Fibroblast of lung (primary cell): ENCODE data around the gene ATF4. TPM values are rescaled to one million over a fixed set of nuclear protein-coding genes. Genes with fewer than 3 reads are reported as not detected.

Experiments
- DNase-seq, 2 donors: peaks; one replicate each; pipeline versions ENCODE4 v3.0.0 to v3.0.0-alpha.2; 2010; ENCODE audit warnings: low read depth in 2 of 2
- H2AFZ ChIP-seq: 2 replicates; pipeline ENCODE4 v1.5.1; 2012; ENCODE audit warnings: low read length, control low read depth, inconsistent platforms
- H3K27ac ChIP-seq: 2 replicates; pipeline ENCODE4 v1.5.1; 2011; ENCODE audit warnings: low read length, control low read depth; ENCODE audit not compliant: insufficient read depth
- H3K27me3 ChIP-seq: 2 replicates; pipeline ENCODE4 v1.5.1; 2011; ENCODE audit warnings: mild to moderate bottlenecking, low read length; ENCODE audit not compliant: control insufficient read depth, insufficient read depth
- H3K36me3 ChIP-seq: 2 replicates; pipeline ENCODE4 v1.5.1; 2011; ENCODE audit warnings: low read length; ENCODE audit not compliant: control insufficient read depth, insufficient read depth
- H3K4me1 ChIP-seq: 2 replicates; pipeline ENCODE4 v1.5.1; 2011; ENCODE audit warnings: low read length; ENCODE audit not compliant: control insufficient read depth, insufficient read depth; ENCODE audit errors: extremely low read depth
- H3K4me2 ChIP-seq: 2 replicates; pipeline ENCODE4 v1.5.1; 2011; ENCODE audit warnings: low read length, control low read depth; ENCODE audit not compliant: insufficient read depth; ENCODE audit errors: extremely low read depth
- H3K4me3 ChIP-seq, 4 experiments: fragments of 200-600 bp in 1 of 4; sonication (generic) in 1 of 4; replicated peaks in 1 of 4; 2 replicates each; pipeline ENCODE4 v1.5.1; 2011 to 2016; ENCODE audit warnings: low read length in 4 of 4, low read depth in 3 of 4, mild to moderate bottlenecking in 3 of 4, control low read depth in 2 of 4, inconsistent platforms in 1 of 4, mixed read lengths in 1 of 4; ENCODE audit not compliant: insufficient read depth in 1 of 4; ENCODE audit errors: control extremely low read depth in 1 of 4
- H3K79me2 ChIP-seq: 2 replicates; pipeline ENCODE4 v1.5.1; 2012; ENCODE audit warnings: mild to moderate bottlenecking, low read length, inconsistent platforms; ENCODE audit not compliant: control insufficient read depth, insufficient read depth
- H3K9ac ChIP-seq: 2 replicates; pipeline ENCODE4 v1.5.1; 2011; ENCODE audit warnings: mild to moderate bottlenecking, low read length, control low read depth; ENCODE audit not compliant: insufficient read depth
- H3K9me3 ChIP-seq: 2 replicates; pipeline ENCODE4 v1.5.1; 2012; ENCODE audit warnings: low read depth, low read length; ENCODE audit not compliant: control insufficient read depth, insufficient read depth
- H4K20me1 ChIP-seq: 2 replicates; pipeline ENCODE4 v1.5.1; 2011; ENCODE audit warnings: low read length; ENCODE audit not compliant: control insufficient read depth, insufficient read depth; ENCODE audit errors: extremely low read depth
- EZH2 ChIP-seq: IDR thresholded peaks from 2 replicates; pipeline ENCODE4 v1.5.1; 2012; ENCODE audit warnings: low read length, control low read depth, mild to moderate bottlenecking; ENCODE audit errors: missing control alignments
- polyA plus RNA-seq, 2 donors: library from polyadenylated mRNA; depleted of rRNA in 1 of 2; stranded (reverse) in 1 of 2; unstranded in 1 of 2; fragments of >200 nt; gene quantifications; 2 replicates each; pipeline ENCODE4 v1.2.1, GENCODE V29; 2011 to 2012; ENCODE audit warnings: missing spikeins in 1 of 2
- total RNA-seq: library from RNA; depleted of rRNA; stranded (reverse); fragments of >200 nt; gene quantifications from 2 replicates; pipeline ENCODE4 v1.2.1, GENCODE V29; 2014
- TF ChIP-seq, protein P1 (sequence below), 2 donors: IDR thresholded peaks in 1 of 2; conservative IDR thresholded peaks in 1 of 2; 1 replicate in 1 of 2; 2 replicates in 1 of 2; pipeline ENCODE4 v1.5.1; 2011 to 2012; ENCODE audit warnings: low read length in 2 of 2, control low read depth in 1 of 2, inconsistent platforms in 1 of 2, low read depth in 1 of 2, mild to moderate bottlenecking in 1 of 2

The ATF4 gene
- total and polyA plus RNA-seq, 2 donors (not counting 1 experiment from before 2014, with no cell fraction given) = 546 to 555 TPM

DNA sequence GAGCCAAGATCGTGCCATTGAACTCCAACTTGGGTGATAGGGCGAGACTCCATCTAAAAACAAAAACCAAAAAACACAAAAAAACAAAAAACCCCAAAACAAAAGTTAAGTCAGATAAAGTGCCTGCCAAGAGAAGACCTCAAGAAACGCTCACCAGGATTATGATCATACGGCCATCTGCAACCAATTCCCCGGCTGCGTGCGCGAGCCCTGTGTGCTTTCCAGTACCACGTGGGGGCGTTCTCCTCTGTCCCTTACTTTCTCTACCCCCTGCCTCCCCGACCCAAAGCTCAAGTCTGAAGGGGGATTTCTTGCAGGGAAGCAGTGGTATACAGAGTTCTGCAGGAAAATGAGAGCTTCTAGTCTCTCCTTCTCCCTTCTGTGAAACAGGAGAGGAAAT, 22.7 kb downstream of the ATF4 start:
- H3K36me3 ChIP-seq = no peaks in the 10 kb centered on the region
- H2AFZ ChIP-seq = no peak overlapping the region
- no peak overlapping the region for H3K27ac ChIP-seq
- no peak for DNase-seq
- H3K9ac ChIP-seq = no peak overlapping the region
- peaks cover 2% of the 10 kb centered on the region for H3K4me1 ChIP-seq
- no peak overlapping the region for H3K4me2 ChIP-seq
- peaks cover 3% of the 10 kb centered on the region for H3K27me3 ChIP-seq
- peaks cover 2% of the 10 kb centered on the region for H4K20me1 ChIP-seq
- TF ChIP-seq, protein P1, sequence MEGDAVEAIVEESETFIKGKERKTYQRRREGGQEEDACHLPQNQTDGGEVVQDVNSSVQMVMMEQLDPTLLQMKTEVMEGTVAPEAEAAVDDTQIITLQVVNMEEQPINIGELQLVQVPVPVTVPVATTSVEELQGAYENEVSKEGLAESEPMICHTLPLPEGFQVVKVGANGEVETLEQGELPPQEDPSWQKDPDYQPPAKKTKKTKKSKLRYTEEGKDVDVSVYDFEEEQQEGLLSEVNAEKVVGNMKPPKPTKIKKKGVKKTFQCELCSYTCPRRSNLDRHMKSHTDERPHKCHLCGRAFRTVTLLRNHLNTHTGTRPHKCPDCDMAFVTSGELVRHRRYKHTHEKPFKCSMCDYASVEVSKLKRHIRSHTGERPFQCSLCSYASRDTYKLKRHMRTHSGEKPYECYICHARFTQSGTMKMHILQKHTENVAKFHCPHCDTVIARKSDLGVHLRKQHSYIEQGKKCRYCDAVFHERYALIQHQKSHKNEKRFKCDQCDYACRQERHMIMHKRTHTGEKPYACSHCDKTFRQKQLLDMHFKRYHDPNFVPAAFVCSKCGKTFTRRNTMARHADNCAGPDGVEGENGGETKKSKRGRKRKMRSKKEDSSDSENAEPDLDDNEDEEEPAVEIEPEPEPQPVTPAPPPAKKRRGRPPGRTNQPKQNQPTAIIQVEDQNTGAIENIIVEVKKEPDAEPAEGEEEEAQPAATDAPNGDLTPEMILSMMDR (conservative IDR thresholded peaks at IDR 0.05 in 1 of 2, IDR thresholded peaks at IDR 0.05 in 1 of 2; ENCODE audit: low read depth in 1 of 2, low read length in 2 of 2) = peak; percentile 11 to 47
- no peak for TF ChIP-seq EZH2
- no peaks in the 10 kb centered on the region for H3K79me2 ChIP-seq
- H3K4me3 ChIP-seq = no peak overlapping the region
- H3K9me3 ChIP-seq = no peaks in the 10 kb centered on the region

- no peak for TF ChIP-seq EZH2
- TF ChIP-seq, protein P1 (conservative IDR thresholded peaks at IDR 0.05 in 1 of 2, IDR thresholded peaks at IDR 0.05 in 1 of 2; ENCODE audit: low read depth in 1 of 2, low read length in 2 of 2) = no peak
- Histone ChIP-seq H4K20me1 (peaks cover 2% of the 10 kb centered on the region), H3K36me3 (no peaks in the 10 kb centered on the region), H3K79me2 (no peaks in the 10 kb centered on the region), H3K4me2 (no peak overlapping the region), H3K4me1 (peaks cover 2% of the 10 kb centered on the region), H2AFZ (no peak overlapping the region), H3K27me3 (peaks cover 6% of the 10 kb centered on the region), H3K27ac (no peak overlapping the region), H3K4me3 (no peak overlapping the region), H3K9me3 (no peaks in the 10 kb centered on the region), H3K9ac (no peak overlapping the region)
- peak in 1 of 2 donors; percentile 29 for DNase-seq
Measured at GRCh38 chr22:39545386-39546365, 25.3 kb downstream of the ATF4 start.

DNA sequence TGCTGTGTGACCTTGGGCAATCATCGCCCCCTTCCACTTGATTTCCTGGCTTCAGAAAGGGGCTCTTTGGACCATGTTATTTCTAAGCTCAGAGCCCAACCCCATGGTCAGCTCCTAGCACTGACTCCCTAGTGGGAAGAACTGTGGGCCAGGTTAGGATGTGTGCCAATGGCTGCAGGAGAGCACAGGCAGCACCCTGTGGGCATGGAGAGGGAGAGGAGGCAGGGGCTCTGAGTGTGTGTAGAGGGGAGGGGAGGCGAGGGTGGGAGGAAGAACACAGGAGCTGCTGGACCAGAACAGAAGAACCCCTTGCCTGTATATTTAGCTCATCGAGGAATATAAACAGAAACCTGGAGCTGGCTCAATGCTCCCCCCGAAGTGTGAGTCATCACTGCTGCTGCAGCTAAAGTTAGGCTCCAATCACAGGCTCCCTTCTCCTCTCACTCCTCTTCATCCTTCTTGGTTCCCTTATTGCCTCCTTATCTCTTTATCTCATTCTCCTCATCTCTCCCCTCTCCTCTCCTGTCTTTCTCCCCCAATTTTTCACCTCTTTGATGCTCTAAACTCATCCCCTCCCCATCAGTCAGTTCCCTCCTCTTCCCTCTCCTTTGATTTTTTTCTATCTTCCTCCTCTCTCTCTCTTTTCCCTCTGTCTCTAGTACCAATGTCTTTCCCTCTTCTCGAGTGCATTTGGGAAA, 26.7 kb downstream of the ATF4 start:
- Histone ChIP-seq H3K9ac (no peak overlapping the region), H4K20me1 (peaks cover 2% of the 10 kb centered on the region), H3K9me3 (no peaks in the 10 kb centered on the region), H3K36me3 (no peaks in the 10 kb centered on the region), H3K27ac (no peak overlapping the region), H3K79me2 (no peaks in the 10 kb centered on the region), H3K4me3 (no peak overlapping the region), H3K4me1 (peaks cover 2% of the 10 kb centered on the region), H3K27me3 (peaks cover 7% of the 10 kb centered on the region), H3K4me2 (peak overlapping the region; percentile 23), H2AFZ (no peak overlapping the region)
- no peak for TF ChIP-seq EZH2
- TF ChIP-seq, protein P1 (conservative IDR thresholded peaks at IDR 0.05 in 1 of 2, IDR thresholded peaks at IDR 0.05 in 1 of 2; ENCODE audit: low read depth in 1 of 2, low read length in 2 of 2) = no peak
- DNase-seq = peak; percentile 56 to 59
